ENCODE results near the gene CALD1.

DNA sequence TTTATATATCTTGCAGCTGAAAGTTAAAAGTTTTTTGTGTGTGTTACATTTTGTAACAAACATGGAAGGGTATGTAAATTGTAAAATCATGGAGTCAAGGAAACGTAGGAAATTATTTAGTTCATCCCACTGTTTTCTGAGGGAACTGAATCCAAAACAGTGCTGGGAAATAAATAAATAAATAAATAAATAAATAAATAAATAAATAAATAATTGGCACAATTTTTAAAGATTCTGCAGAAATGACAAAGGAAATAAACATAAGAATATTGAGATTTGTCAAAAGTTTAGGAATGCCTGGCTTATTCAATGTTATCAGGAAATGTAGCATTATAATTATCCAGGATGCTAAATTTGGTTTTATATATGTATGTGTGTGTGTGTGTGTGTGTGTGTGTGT lies 115.5 kb downstream of the CALD1 start:
- TF ChIP-seq CTCF (conservative IDR thresholded peaks at IDR 0.05 in 1 of 2, IDR thresholded peaks at IDR 0.05 in 1 of 2; ENCODE audit: extremely low read depth in 1 of 2, insufficient read depth in 1 of 2, low read depth in 1 of 2, low read length in 2 of 2) = no peak
- TF ChIP-seq EZH2 (IDR thresholded peaks at IDR 0.05; ENCODE audit: borderline replicate concordance, low read length) = no peak

Data from mammary epithelial cell (primary cell).